GM12878 (cell line): ENCODE data around the gene COX18. TPM values are rescaled to one million over a fixed set of nuclear protein-coding genes. Genes with fewer than 3 reads are reported as not detected.

ENCODE experiments used
- ATAC-seq: fragments of 200-7000 bp; cut with Tn5 transposase; 3 replicates; pipeline ENCODE4 v1.9.1; 2020; ENCODE audit warnings: mild to moderate bottlenecking, moderate library complexity
- BruUV-seq: library from RNA; stranded (reverse); fragments of 400-500 nt; replicated peaks from 2 replicates; lab custom pipeline; 2021; lab: Mats Ljungman, UMichigan
- CTCF ChIA-PET: fragments of 300-600 bp; sonication (Branson Sonifier 250); formaldehyde crosslinking; extraction: SDS; loops from one replicate; lab custom pipeline; 2021; ENCODE audit warnings: inconsistent platforms; lab: Yijun Ruan, JAX
- POLR2A ChIA-PET: fragments of 350-600 bp; formaldehyde crosslinking; extraction: SDS; loops from one replicate; lab custom pipeline; 2021; ENCODE audit warnings: inconsistent platforms; lab: Charles Lee
- RAD21 ChIA-PET: fragments of 300-600 bp; sonication (Branson Sonifier 250); formaldehyde crosslinking; loops from one replicate; lab custom pipeline; 2023; ENCODE audit warnings: antibody characterized with exemption; ENCODE audit not compliant: unreplicated experiment; lab: Charles Lee
- SMC1A ChIA-PET: fragments of 300-600 bp; sonication (Branson Sonifier 250); formaldehyde crosslinking; loops from one replicate; lab custom pipeline; 2023; ENCODE audit not compliant: unreplicated experiment, uncharacterized antibody; lab: Charles Lee
- DNase-seq: peaks from one replicate; pipeline ENCODE4 v3.0.0-alpha.2; 2011; ENCODE audit warnings: low read depth, low spot score
- FAIRE-seq: peaks from 3 replicates; lab custom pipeline; 2011; peaks lifted over from hg19 to GRCh38; lab: Jason Lieb, UNC
- H2AFZ ChIP-seq: 2 replicates; pipeline ENCODE4 v1.6.0; 2011; ENCODE audit warnings: low read depth, low read length, control low read depth; ENCODE audit not compliant: control insufficient read depth
- H3K27ac ChIP-seq: 2 replicates; pipeline ENCODE4 v1.5.1; 2011; ENCODE audit warnings: control low read depth; ENCODE audit not compliant: control insufficient read depth, insufficient read depth
- H3K27me3 ChIP-seq, 2 experiments: replicated peaks in 1 of 2; 2 replicates each; pipeline versions ENCODE4 v1.6.0 to v1.6.1; 2011; ENCODE audit warnings: low read length in 1 of 2; ENCODE audit not compliant: control insufficient read depth in 2 of 2, insufficient read depth in 2 of 2
- H3K36me3 ChIP-seq, 2 experiments: 2 replicates each; pipeline ENCODE4 v1.5.1; 2011; ENCODE audit warnings: low read length in 1 of 2; ENCODE audit not compliant: control insufficient read depth in 2 of 2, insufficient read depth in 2 of 2
- H3K4me1 ChIP-seq: 2 replicates; pipeline ENCODE4 v1.6.1; 2011; ENCODE audit warnings: mild to moderate bottlenecking, low read length, moderate library complexity, mixed read lengths; ENCODE audit not compliant: control insufficient read depth, insufficient read depth
- H3K4me2 ChIP-seq: 2 replicates; pipeline ENCODE4 v1.6.0; 2011; ENCODE audit warnings: control low read depth; ENCODE audit not compliant: control insufficient read depth, insufficient read depth
- H3K4me3 ChIP-seq: fragments of 200-600 bp; sonication (generic); 2 replicates; pipeline ENCODE4 v1.5.1; 2016
- H3K79me2 ChIP-seq: 2 replicates; pipeline ENCODE4 v1.6.0; 2011; ENCODE audit warnings: low read length; ENCODE audit not compliant: control insufficient read depth, insufficient read depth
- H3K9ac ChIP-seq: 2 replicates; pipeline ENCODE4 v1.8.0; 2011; ENCODE audit warnings: low read length, control low read depth, mixed read lengths; ENCODE audit not compliant: control insufficient read depth, insufficient read depth
- H3K9me3 ChIP-seq: replicated peaks from 3 replicates; pipeline ENCODE4 v1.5.1; 2011; ENCODE audit warnings: mild to moderate bottlenecking, low read length; ENCODE audit not compliant: control insufficient read depth, insufficient read depth
- H4K20me1 ChIP-seq: 2 replicates; pipeline ENCODE4 v1.6.0; 2011; ENCODE audit not compliant: control insufficient read depth, insufficient read depth
- BCL3 ChIP-seq: IDR thresholded peaks from 2 replicates; pipeline ENCODE4 v1.6.1; 2011; ENCODE audit warnings: borderline replicate concordance, low read depth, mild to moderate bottlenecking, moderate library complexity, low read length; ENCODE audit not compliant: insufficient read depth, poor library complexity, severe bottlenecking
- FOXK2 ChIP-seq: fragments of 450-650 bp; IDR thresholded peaks from 2 replicates; pipeline ENCODE4 v1.6.1; 2017; ENCODE audit warnings: mild to moderate bottlenecking, moderate library complexity
- HDAC6 ChIP-seq: fragments of 200-600 bp; sonication (generic); IDR thresholded peaks from one replicate; pipeline ENCODE4 v1.8.0; 2017; ENCODE audit warnings: antibody characterized with exemption; ENCODE audit not compliant: unreplicated experiment
- MYB ChIP-seq: fragments of 150-350 bp; IDR thresholded peaks from 2 replicates; pipeline ENCODE4 v1.6.1; 2014; ENCODE audit warnings: mild to moderate bottlenecking, low read depth, low read length, borderline replicate concordance
- NFIC ChIP-seq: IDR thresholded peaks from 2 replicates; pipeline ENCODE4 v1.6.1; 2012; ENCODE audit warnings: low read depth, mild to moderate bottlenecking, inconsistent platforms, low read length, moderate library complexity
- PML ChIP-seq: IDR thresholded peaks from 2 replicates; pipeline ENCODE4 v1.6.1; 2012; ENCODE audit warnings: low read length, inconsistent platforms
- POLR2AphosphoS5 ChIP-seq: IDR thresholded peaks from 2 replicates; pipeline ENCODE4 v1.6.1; 2011; ENCODE audit warnings: mild to moderate bottlenecking, low read length, inconsistent platforms
- REST ChIP-seq: IDR thresholded peaks from 2 replicates; pipeline ENCODE4 v1.6.1; 2012; ENCODE audit warnings: mild to moderate bottlenecking, low read depth, low read length
- WGBS: methylation state at CpG from one replicate; pipeline ENCODE4 v1.1.6; 2016; ENCODE audit warnings: low lambda C conversion rate; ENCODE audit not compliant: insufficient replicate concordance, insufficient coverage; ENCODE audit errors: missing lambda C conversion rate; 5-methylcytosine and 5-hydroxymethylcytosine counted together
- in situ Hi-C: fragments of 300-500 bp; cut with MboI; formaldehyde crosslinking; loops from 9 replicates; pipeline ENCODE4 v1.14.3; 2018; ENCODE audit warnings: mixed read lengths
- intact Hi-C: fragments of 100-400 bp; cut with micrococcal nuclease; formaldehyde crosslinking; loops from one replicate; pipeline ENCODE4 v1.14.2; 2022; ENCODE audit not compliant: unreplicated experiment
- polyA plus RNA-seq, 11 experiments: library from polyadenylated mRNA; depleted of rRNA in 4 of 11; unstranded in 6 of 11; stranded (reverse) in 5 of 11; fragments of >200 nt; fragmentation: Nextera tagmentation in 4 of 11; fragmentation: Illumina TruSeq in 1 of 11; extraction: Ambion mirVana in 4 of 11; extraction: Trizol in 1 of 11; gene quantifications; 1 replicate in 1 of 11; 2 replicates in 10 of 11; pipeline versions ENCODE4 v1.2.1 to v1.2.3, GENCODE V29; 2011 to 2016; ENCODE audit warnings: inconsistent platforms in 2 of 11, missing spikeins in 2 of 11, low read depth in 1 of 11
- total RNA-seq, 4 experiments: library from RNA; depleted of rRNA in 3 of 4; stranded (reverse); fragments of >200 nt in 3 of 4; fragmentation: Illumina TruSeq in 1 of 4; extraction: Trizol in 1 of 4; gene quantifications; 2 replicates each; pipeline versions ENCODE4 v1.2.1 to v1.2.3, GENCODE V29; 2013 to 2021
- TF ChIP-seq, protein P1 (sequence below): IDR thresholded peaks from 2 replicates; pipeline ENCODE4 v1.6.1; 2012; ENCODE audit warnings: low read depth, low read length, improper control_type of control experiment
- TF ChIP-seq, protein P2 (sequence below): fragments of 150-350 bp; IDR thresholded peaks from 2 replicates; pipeline ENCODE4 v1.6.1; 2014; ENCODE audit warnings: mild to moderate bottlenecking, low read depth, low read length

Gene COX18
- total and polyA plus RNA-seq, 10 of the 15 experiments (the other 5 are each of a cell fraction or from before 2014, with no cell fraction given): 7.2 to 36.4 (median 17.7) TPM

GRCh38 chr4:73013310-73013709, 56.2 kb downstream of the COX18 start:
- no peak overlapping the region for H3K27ac ChIP-seq
- ChIA-PET POLR2A (no interaction called here), CTCF (interaction anchor here (0.6 kb wide), 1 partner anchor 839 kb away, joined by 3 read pairs; no protein-coding TSS in a partner anchor), SMC1A (no interaction called here), RAD21 (no interaction called here)
- DNase-seq: no peak
- FAIRE-seq: no peak
- H2AFZ ChIP-seq: no peak overlapping the region
- H3K9me3 ChIP-seq: peaks cover 6% of the 10 kb centered on the region; the same call in 2 of the 3 replicates
- WGBS: 5% methylated on average over 1 of the region's 1 CpG
- H4K20me1 ChIP-seq: no peaks in the 10 kb centered on the region
- no peaks in the 10 kb centered on the region for H3K79me2 ChIP-seq
- TF ChIP-seq MYB: no peak
- no peak overlapping the region for H3K4me3 ChIP-seq
- no peaks in the 10 kb centered on the region for H3K36me3 ChIP-seq
- intact Hi-C loops: loop anchor here (10.0 kb wide), 1 partner anchor 229 kb away; no protein-coding TSS in a partner anchor
- H3K4me1 ChIP-seq: no peaks in the 10 kb centered on the region
- no peak for ATAC-seq
- no peak overlapping the region for H3K4me2 ChIP-seq
- in situ Hi-C loops: loop anchor here (25.0 kb wide), 1 partner anchor 701 kb away; no protein-coding TSS in a partner anchor
- H3K27me3 ChIP-seq: no peaks in the 10 kb centered on the region
- no TSS peak for BruUV-seq
- no peak overlapping the region for H3K9ac ChIP-seq

- H3K4me3 ChIP-seq: no peak overlapping the region
- peaks cover 6% of the 10 kb centered on the region; the same call in 2 of the 3 replicates for H3K9me3 ChIP-seq
- RAD21 ChIA-PET: no interaction called here
- in situ Hi-C loops: loop anchor here (25.0 kb wide), 1 partner anchor 700 kb away; no protein-coding TSS in a partner anchor
- no peaks in the 10 kb centered on the region for H4K20me1 ChIP-seq
- ATAC-seq (no peak), FAIRE-seq (no peak), DNase-seq (no peak)
- intact Hi-C loops: loop anchor here (10.0 kb wide), 1 partner anchor 228 kb away; no protein-coding TSS in a partner anchor
- SMC1A ChIA-PET: no interaction called here
- no peaks in the 10 kb centered on the region for H3K4me1 ChIP-seq
- no peak overlapping the region for H3K9ac ChIP-seq
- no TSS peak for BruUV-seq
- no peak overlapping the region for H3K4me2 ChIP-seq
- H2AFZ ChIP-seq: no peak overlapping the region
- POLR2A ChIA-PET: no interaction called here
- CTCF ChIA-PET: no interaction called here
- H3K27me3 ChIP-seq: no peaks in the 10 kb centered on the region
- WGBS: 21% methylated on average over 4 of the region's 4 CpGs
- no peaks in the 10 kb centered on the region for H3K36me3 ChIP-seq
- H3K27ac ChIP-seq: no peak overlapping the region
- no peaks in the 10 kb centered on the region for H3K79me2 ChIP-seq
- TF ChIP-seq, protein P1, sequence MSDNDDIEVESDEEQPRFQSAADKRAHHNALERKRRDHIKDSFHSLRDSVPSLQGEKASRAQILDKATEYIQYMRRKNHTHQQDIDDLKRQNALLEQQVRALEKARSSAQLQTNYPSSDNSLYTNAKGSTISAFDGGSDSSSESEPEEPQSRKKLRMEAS: no peak
- TF ChIP-seq POLR2AphosphoS5: no peak
- TF ChIP-seq, protein P2, sequence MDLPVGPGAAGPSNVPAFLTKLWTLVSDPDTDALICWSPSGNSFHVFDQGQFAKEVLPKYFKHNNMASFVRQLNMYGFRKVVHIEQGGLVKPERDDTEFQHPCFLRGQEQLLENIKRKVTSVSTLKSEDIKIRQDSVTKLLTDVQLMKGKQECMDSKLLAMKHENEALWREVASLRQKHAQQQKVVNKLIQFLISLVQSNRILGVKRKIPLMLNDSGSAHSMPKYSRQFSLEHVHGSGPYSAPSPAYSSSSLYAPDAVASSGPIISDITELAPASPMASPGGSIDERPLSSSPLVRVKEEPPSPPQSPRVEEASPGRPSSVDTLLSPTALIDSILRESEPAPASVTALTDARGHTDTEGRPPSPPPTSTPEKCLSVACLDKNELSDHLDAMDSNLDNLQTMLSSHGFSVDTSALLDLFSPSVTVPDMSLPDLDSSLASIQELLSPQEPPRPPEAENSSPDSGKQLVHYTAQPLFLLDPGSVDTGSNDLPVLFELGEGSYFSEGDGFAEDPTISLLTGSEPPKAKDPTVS: no peak
- no peak for TF ChIP-seq FOXK2
- TF ChIP-seq HDAC6: no peak
- TF ChIP-seq REST: no peak
- TF ChIP-seq NFIC: no peak
- no peak for TF ChIP-seq PML
- no peak for TF ChIP-seq BCL3
- no peak for TF ChIP-seq MYB
These were observed 56.8 kb downstream of the COX18 start for GRCh38 chr4:73012673-73013072.
